A172 (cell line): ENCODE results near the gene ASTN2. TPM values are rescaled to one million over a fixed set of nuclear protein-coding genes. Genes with fewer than 3 reads are reported as not detected.

Experiments
- DNase-seq: peaks from one replicate; pipeline ENCODE4 v3.0.0-alpha.2; 2015; ENCODE audit warnings: low spot score
- total RNA-seq: library from RNA; depleted of rRNA; stranded (reverse); fragments of >200 nt; shearing (Covaris generic); gene quantifications from 2 replicates; pipeline ENCODE4 v1.2.3, GENCODE V29; 2014

Gene ASTN2
- total RNA-seq, 1 experiment from 2014 or later = 8.5 TPM

GRCh38 chr9:117178596-117179375 is 236.1 kb downstream of the ASTN2 start:
- no peak for DNase-seq

- DNase-seq = no peak
Measured at GRCh38 chr9:117170567-117170966, 244.3 kb downstream of the ASTN2 start.

- no peak for DNase-seq
Measured at GRCh38 chr9:117169089-117169621, 245.7 kb downstream of the ASTN2 start.

- no peak for DNase-seq
Measured at GRCh38 chr9:117164512-117164911, 250.3 kb downstream of the ASTN2 start.

GRCh38 chr9:117160254-117160653 is 254.6 kb downstream of the ASTN2 start:
- no peak for DNase-seq

GRCh38 chr9:117156771-117157535 is 257.9 kb downstream of the ASTN2 start:
- no peak for DNase-seq

- DNase-seq = no peak
Measured at GRCh38 chr9:117156144-117156688, 258.6 kb downstream of the ASTN2 start.

GRCh38 chr9:117153021-117153420 is 261.8 kb downstream of the ASTN2 start:
- DNase-seq = no peak

GRCh38 chr9:117151716-117152115 is 263.1 kb downstream of the ASTN2 start:
- no peak for DNase-seq

GRCh38 chr9:117149996-117150395 is 264.9 kb downstream of the ASTN2 start:
- DNase-seq = no peak

GRCh38 chr9:117145811-117146490 is 268.9 kb downstream of the ASTN2 start:
- no peak for DNase-seq

- DNase-seq = no peak
Measured at GRCh38 chr9:117145081-117145480, 269.8 kb downstream of the ASTN2 start.

GRCh38 chr9:117138231-117138630 is 276.6 kb downstream of the ASTN2 start:
- DNase-seq = no peak

- DNase-seq = no peak
Measured at GRCh38 chr9:117136461-117136860, 278.4 kb downstream of the ASTN2 start.

- no peak for DNase-seq
Measured at GRCh38 chr9:117135501-117136098, 279.3 kb downstream of the ASTN2 start.

- DNase-seq = no peak
Measured at GRCh38 chr9:117134826-117135500, 279.9 kb downstream of the ASTN2 start.

- DNase-seq = no peak
Measured at GRCh38 chr9:117126871-117127270, 288.0 kb downstream of the ASTN2 start.

GRCh38 chr9:117125531-117125930 is 289.3 kb downstream of the ASTN2 start:
- DNase-seq = no peak

GRCh38 chr9:117123729-117124128 is 291.1 kb downstream of the ASTN2 start:
- no peak for DNase-seq

- no peak for DNase-seq
Measured at GRCh38 chr9:117122953-117123352, 291.9 kb downstream of the ASTN2 start.

GRCh38 chr9:117122102-117122501 is 292.8 kb downstream of the ASTN2 start:
- DNase-seq = no peak
